GM19043 (cell line): ENCODE measurements around the gene CYP4F2.
"Not testable (repeated sequence)": the region's sequence is repeated elsewhere in the genome, so short reads cannot be mapped to it uniquely, and the experiment has no call there.

Source experiments
- ATAC-seq: cut with Tn5 transposase; IDR thresholded peaks from one replicate; pipeline ENCODE4 v1.9.1; 2021; ENCODE audit warnings: low read depth; ENCODE audit not compliant: unreplicated experiment

The CYP4F2 gene

GRCh38 chr19:15897738-15898276, at the start of gene CYP4F2:
TSS of gene CYP4F2 (minus strand) at chr19:15898074. CDS start at chr19:15897611, 463 bp downstream.
- ATAC-seq: no peak

GRCh38 chr19:15945301-15945700, 47.4 kb upstream of the CYP4F2 start:
- ATAC-seq: no peak

- no peak for ATAC-seq
Measured at GRCh38 chr19:15944401-15944800, 46.5 kb upstream of the CYP4F2 start.

- no peak for ATAC-seq
Measured at GRCh38 chr19:15937771-15938170, 39.9 kb upstream of the CYP4F2 start.

- no peak for ATAC-seq
Measured at GRCh38 chr19:15936950-15937349, 39.1 kb upstream of the CYP4F2 start.

GRCh38 chr19:15936173-15936572, 38.3 kb upstream of the CYP4F2 start:
- no peak for ATAC-seq

GRCh38 chr19:15935167-15935702, 37.4 kb upstream of the CYP4F2 start:
- ATAC-seq: no peak

- no peak for ATAC-seq
Measured at GRCh38 chr19:15934332-15935078, 36.6 kb upstream of the CYP4F2 start, which contains the start of gene CYP4F11. TSS of gene CYP4F11 (minus strand) at chr19:15934529. CDS start at chr19:15934408, 121 bp downstream.

- ATAC-seq: not testable (repeated sequence)
Measured at GRCh38 chr19:15933761-15934331, 36.0 kb upstream of the CYP4F2 start.

- no peak for ATAC-seq
Measured at GRCh38 chr19:15928321-15928720, 30.4 kb upstream of the CYP4F2 start.

GRCh38 chr19:15926484-15926883, 28.6 kb upstream of the CYP4F2 start:
- ATAC-seq: no peak

- ATAC-seq: no peak
Measured at GRCh38 chr19:15923702-15924101, 25.8 kb upstream of the CYP4F2 start.

GRCh38 chr19:15922021-15922420, 24.1 kb upstream of the CYP4F2 start:
- no peak for ATAC-seq

- ATAC-seq: no peak
Measured at GRCh38 chr19:15919243-15919642, 21.4 kb upstream of the CYP4F2 start.

GRCh38 chr19:15915109-15915508, 17.2 kb upstream of the CYP4F2 start:
- ATAC-seq: no peak

- no peak for ATAC-seq
Measured at GRCh38 chr19:15913830-15914229, 16.0 kb upstream of the CYP4F2 start.

GRCh38 chr19:15913384-15913783, 15.5 kb upstream of the CYP4F2 start:
- no peak for ATAC-seq

GRCh38 chr19:15911599-15912235, 13.8 kb upstream of the CYP4F2 start:
- ATAC-seq: no peak

GRCh38 chr19:15905026-15905425, 7.2 kb upstream of the CYP4F2 start:
- no peak for ATAC-seq

GRCh38 chr19:15902898-15903297, 5.0 kb upstream of the CYP4F2 start:
- not testable (repeated sequence) for ATAC-seq

GRCh38 chr19:15902254-15902653, 4.4 kb upstream of the CYP4F2 start:
- no peak for ATAC-seq
